GM19238 (cell line): ENCODE data around the gene USP3.

Source experiments
- DNase-seq: peaks from one replicate; pipeline ENCODE4 v3.0.0; 2011; ENCODE audit warnings: low spot score; ENCODE audit not compliant: insufficient read length

Gene USP3

GRCh38 chr15:63540449-63540848 lies 36.1 kb downstream of the USP3 start:
- no peak for DNase-seq

- no peak for DNase-seq
These were observed 40.0 kb downstream of the USP3 start for GRCh38 chr15:63544258-63545026.

DNA sequence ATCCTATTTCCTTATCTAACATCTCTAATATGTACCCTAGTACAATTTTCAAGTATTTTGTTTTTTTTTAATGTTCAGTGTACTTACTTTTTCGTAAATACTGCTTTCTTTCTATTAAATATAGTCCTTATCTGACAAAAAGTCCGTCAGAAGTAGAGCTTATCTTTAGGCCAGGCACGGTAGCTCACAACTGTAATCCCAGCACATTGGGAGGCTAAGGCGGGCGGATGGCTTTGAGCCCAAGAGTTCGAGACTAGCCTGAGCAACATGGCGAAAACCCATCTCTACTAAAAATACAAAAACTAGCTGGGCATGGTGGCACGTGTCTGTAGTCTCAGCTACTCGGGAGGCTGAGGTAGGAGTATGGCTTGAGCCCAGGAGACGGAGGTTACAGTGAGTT lies 41.1 kb downstream of the USP3 start:
- DNase-seq = no peak

DNA sequence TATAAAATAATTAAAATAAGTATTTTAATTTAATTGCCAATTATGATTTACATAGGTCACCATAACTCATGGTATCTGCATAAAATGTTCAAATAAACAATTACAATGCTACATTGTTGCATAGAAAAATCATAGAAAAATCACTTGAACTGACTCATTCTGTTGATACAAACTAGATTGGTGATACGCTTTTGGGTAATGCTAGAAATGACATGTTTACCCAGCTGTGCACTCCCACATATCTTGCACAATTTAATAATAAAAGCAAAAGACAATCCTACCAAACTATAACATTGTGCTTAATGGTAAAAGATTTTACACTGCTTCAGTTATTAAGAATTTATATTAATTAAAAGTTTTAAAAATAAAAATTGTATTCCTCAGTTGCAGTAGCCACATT lies 47.0 kb downstream of the USP3 start:
- no peak for DNase-seq

- DNase-seq = no peak
These were observed 49.0 kb downstream of the USP3 start for GRCh38 chr15:63553388-63553791.

- no peak for DNase-seq
These were observed 50.0 kb downstream of the USP3 start for GRCh38 chr15:63554337-63554927.

DNA sequence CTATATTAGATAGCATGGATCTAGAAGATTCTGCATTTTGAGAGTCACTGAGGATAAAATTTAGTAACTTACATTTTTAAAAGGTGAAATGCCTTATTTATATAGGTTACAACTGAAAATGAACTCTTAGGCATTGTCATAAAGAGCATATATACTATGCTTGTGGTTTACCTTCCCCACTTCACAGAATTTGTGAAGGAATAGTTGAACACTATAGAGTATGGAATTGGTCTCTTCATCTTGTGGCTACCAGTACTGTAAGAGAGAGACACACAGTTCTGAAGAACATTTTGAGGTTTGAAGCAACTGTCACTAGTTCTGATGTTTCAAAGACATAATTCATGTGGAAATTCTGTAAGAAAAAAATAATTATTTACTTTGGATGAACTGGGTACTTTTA lies 51.1 kb downstream of the USP3 start:
- DNase-seq = no peak

- DNase-seq = no peak
These were observed 51.9 kb downstream of the USP3 start for GRCh38 chr15:63556246-63556645.

DNA sequence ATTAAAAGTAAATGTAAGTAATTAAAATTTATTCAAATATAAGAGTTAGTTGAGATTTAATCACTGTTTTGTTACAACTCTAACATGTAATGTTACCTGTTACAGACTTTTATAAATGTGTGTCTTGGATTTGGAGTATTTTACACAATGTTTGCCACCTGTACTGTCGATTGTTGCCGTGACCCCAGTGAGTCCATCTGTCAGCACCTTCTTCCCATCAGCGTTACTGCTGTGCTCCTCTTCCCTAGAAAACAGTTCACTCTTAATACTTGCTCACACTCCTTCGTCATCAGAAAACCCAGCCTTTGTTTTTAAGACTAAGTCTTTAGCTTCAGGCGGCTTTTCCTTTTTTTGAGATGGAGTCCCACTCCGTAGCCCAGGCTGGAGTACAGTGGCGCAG lies 52.3 kb downstream of the USP3 start:
- DNase-seq = no peak

DNA sequence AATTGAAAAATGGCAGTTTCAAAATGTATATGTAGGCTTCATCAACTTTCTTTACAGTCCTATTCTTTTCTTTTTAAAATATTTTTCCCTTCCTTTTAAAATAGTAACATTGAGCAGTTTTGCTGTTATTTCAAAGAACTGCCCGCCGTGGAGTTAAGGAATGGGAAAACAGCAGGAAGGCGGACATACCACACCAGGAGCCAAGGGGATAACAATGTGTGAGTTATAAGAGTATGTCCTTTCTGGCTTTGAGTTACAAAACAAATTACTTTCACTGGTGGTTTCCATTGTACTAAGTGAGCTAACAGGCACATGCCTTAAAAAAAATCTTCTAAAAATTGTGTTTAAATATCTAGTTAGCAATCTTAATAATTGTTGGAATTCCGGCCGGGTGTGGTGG lies 55.4 kb downstream of the USP3 start:
- no peak for DNase-seq

DNA sequence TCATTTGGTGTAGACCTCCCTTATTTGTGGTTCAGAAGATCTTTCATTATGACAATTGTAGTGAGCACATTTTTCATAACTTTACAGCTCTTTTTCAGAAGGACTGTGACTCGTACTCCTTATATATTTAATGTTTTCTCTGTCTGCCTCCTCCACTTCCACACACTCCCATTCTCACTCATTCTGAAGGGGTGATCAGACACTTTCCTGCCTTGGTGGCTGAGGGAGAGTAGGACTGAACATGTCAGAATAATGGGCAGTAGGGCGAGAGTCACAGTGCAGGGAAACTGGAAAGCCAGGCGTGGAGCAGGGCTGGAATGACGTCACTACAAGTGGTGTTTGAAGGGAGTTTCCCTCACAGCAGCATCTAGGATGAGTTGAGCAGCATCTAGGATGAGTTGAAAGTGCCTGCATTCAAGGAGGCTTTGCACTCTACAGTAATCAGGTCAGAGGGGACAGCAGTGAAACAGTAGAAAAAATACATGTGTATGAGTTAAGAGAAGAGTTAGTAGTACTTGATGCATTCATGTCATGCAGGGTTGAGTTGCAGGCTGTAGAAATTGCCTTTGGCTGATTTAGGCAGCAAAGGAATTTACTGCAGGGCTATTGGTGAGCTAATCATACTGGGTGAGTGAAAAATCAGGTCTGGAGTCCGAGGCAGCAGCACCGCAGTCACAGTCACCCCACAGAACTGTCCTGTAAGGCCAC lies 56.5 kb downstream of the USP3 start:
- DNase-seq = no peak

DNA sequence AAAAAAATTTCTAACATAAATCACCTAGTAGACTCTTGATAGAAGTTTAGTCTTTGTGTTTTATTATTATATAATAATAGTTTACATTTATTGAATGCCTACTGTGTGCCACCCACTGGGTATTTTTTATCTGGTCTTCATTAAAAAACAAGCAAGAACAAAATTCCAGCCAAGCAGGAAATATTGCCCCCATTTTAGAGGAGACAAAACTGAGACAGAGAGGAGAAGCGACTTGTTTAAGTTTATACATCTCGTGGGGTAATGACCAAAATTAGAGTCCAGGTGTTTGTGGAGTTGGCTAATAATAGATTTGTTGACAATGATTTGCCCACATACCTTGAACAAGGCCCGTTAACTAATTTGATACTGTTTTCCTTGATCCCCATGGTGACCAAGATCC lies 59.7 kb downstream of the USP3 start:
- DNase-seq = no peak

- no peak for DNase-seq
These were observed 61.3 kb downstream of the USP3 start for GRCh38 chr15:63565536-63566186.

DNA sequence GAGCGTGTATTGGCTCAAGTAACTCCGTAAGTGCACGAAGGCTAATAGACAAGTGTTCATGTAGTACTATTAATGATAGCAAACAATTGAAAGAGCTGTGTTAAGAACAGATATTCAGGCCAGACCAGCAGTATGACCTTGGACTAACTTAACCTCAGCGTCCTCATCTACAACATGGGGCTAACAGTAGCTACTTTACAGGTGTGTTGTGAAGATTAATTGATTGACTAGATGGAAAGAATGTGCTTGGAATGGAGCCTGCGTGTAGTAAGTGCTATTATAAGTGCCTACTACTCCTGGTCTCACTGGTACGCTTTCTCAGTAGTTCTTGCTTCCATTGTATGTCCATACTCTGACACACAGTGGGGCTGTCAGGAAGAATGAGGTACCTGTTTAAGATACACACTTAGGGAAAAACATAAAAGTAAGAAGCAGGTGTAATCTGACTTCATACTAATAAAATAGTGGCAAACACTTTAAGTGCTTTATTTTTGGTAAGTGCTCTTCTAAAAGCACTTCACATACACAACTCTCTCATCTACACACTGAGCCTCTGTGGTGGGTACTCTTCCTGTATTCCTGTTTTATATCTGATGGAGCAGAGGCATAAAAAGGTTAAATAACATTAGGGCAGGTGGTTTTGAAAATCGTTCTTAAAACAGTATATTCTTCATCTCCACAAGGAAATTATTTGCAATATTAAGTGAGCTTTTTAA lies 68.5 kb downstream of the USP3 start:
- no peak for DNase-seq

DNA sequence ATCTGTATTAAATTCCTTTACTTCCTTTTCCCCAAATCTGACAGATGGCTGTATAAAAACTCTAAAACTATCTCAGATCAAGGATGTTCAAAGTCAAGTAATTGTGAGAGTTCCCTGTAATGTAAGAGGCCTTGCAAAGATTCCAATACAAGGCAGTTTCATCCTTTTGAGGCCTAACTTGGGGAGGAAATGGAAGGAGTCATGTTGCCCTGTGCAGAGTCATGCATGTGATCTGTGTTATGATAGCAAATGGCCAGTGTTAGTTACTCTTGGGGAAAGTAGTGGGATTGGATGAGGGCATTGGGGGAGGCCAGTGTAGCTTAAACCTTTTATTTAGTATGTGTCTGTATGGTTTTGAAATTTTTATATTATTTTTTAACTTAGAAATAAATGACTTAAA lies 69.1 kb downstream of the USP3 start:
- no peak for DNase-seq

DNA sequence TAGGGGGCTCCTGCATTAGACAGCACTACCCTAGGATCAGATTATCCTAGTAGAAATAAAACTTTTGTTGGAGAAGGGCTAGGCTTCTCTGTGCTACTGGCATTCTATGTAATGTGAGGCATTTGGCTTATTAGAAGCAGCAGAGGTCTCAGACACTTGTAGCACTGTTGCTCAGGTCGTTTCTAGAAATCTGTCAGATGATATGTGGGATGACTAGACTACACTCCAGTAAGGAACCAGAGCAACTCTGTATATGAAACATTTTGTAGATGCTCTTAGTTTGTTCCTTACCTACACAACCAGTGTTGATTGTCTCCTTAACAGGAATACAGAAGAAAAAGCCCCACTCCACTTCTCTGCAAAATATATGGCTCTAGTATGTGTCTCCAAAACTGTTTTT lies 70.9 kb downstream of the USP3 start:
- DNase-seq = no peak

GRCh38 chr15:63576441-63576840 lies 72.0 kb downstream of the USP3 start:
- no peak for DNase-seq

DNA sequence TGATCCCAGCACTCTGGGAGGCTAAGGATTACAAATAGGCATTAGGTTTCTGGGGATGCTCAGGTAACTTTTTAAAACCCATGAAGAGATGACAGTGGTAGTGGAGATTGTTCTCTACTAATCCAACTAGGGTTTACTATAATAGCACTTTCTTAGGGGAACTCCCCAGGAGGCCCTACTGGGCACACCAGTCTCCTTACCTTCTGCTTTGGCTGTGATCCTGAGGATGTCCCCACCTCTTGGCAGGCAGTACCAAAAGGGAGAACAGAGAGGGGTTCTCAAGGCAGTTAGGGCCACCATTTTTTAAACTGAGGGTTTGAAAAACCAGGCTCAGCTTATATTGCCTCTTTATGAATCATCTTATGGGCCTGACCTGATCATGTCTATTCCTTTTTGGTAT lies 77.8 kb downstream of the USP3 start:
- DNase-seq = no peak

DNA sequence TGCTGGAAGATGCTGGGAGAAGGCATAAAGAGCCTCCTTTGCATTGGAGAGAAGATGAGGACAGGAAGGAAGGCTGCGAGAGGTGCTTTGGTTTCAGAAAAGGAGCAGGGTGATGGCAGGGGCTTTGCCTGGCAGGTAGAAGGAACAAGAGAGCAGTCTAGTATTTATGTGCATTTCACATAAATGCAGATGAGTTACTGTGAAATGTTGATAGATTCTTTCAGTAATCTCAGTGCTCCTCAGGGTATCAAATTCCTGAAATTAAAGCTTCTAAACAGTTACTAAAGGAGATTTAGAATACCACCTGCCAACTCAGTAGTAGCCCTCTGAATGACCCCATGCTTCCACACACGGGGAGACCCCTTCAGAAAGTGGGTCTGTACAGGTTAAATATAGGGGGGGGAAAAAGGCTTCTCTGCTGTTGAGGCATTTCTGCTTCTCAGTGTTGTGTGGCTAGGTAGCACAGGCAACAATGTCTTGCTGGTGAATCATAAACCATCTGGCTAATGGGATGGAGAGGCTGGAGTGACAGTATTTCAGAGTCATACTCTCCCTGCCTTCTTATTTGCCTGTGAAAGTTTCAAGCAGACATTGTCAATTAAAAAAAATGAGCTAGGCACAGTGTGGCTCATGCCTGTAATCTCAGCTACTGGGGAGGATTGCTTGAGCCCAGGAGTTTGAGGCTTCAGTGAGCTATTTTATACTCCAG lies 78.5 kb downstream of the USP3 start:
- no peak for DNase-seq

- no peak for DNase-seq
These were observed 82.4 kb downstream of the USP3 start for GRCh38 chr15:63586790-63587189.

DNA sequence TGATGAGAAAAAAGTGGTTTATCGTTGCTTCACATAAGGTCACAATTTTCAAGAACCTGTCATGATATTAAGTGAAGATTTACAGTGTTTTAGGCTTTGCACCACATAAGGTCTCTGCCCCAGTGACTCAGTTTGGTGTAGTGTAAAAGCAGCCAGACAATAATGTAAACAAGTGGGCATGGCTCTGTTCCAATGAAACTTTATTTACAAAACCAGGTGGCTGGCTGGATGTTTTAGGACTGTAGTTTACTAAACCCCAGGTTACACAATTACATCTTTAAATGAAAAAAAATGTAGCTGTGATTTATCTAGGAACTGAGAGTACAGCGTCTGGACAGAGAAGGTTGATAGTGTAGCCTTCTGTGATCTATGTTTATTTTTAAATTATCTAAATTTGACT lies 83.1 kb downstream of the USP3 start:
- no peak for DNase-seq
